ENCODE data around the gene HECTD1.
"Not testable (repeated sequence)": the region's sequence is repeated elsewhere in the genome, so short reads cannot be mapped to it uniquely, and the experiment has no call there.

Gene HECTD1

GRCh38 chr14:31194095-31194494 lies 13.5 kb downstream of the HECTD1 start:
- no peak for TF ChIP-seq POLR2A (IDR thresholded peaks at IDR 0.05; ENCODE audit: low read length)
- TF ChIP-seq GATA1 (IDR thresholded peaks at IDR 0.05; ENCODE audit: low read depth, low read length), result no peak
- no peak for DNase-seq

- DNase-seq, result not testable (repeated sequence)
These were observed 15.0 kb downstream of the HECTD1 start for GRCh38 chr14:31192544-31192943.

- TF ChIP-seq GATA1 (IDR thresholded peaks at IDR 0.05; ENCODE audit: low read depth, low read length) (no peak), POLR2A (IDR thresholded peaks at IDR 0.05; ENCODE audit: low read length) (no peak)
- DNase-seq, result no peak
These were observed 16.8 kb downstream of the HECTD1 start for GRCh38 chr14:31190717-31191263.

- DNase-seq, result no peak
- TF ChIP-seq GATA1 (IDR thresholded peaks at IDR 0.05; ENCODE audit: low read depth, low read length) (no peak), POLR2A (IDR thresholded peaks at IDR 0.05; ENCODE audit: low read length) (no peak)
These were observed 17.4 kb downstream of the HECTD1 start for GRCh38 chr14:31190219-31190603.

GRCh38 chr14:31189346-31190218 lies 18.0 kb downstream of the HECTD1 start:
- no peak for DNase-seq
- no peak for TF ChIP-seq GATA1 (IDR thresholded peaks at IDR 0.05; ENCODE audit: low read depth, low read length)
- TF ChIP-seq POLR2A (IDR thresholded peaks at IDR 0.05; ENCODE audit: low read length), result no peak

- no peak for DNase-seq
These were observed 18.8 kb downstream of the HECTD1 start for GRCh38 chr14:31188744-31189143.

GRCh38 chr14:31182016-31182415 lies 25.6 kb downstream of the HECTD1 start:
- DNase-seq, result not testable (repeated sequence)

More at GRCh38 chr14:31188744-31189143, 18.8 kb downstream of the HECTD1 start:
- no peak for TF ChIP-seq POLR2A (IDR thresholded peaks at IDR 0.05; ENCODE audit: low read length)
- TF ChIP-seq GATA1 (IDR thresholded peaks at IDR 0.05; ENCODE audit: low read depth, low read length), result no peak

- TF ChIP-seq GATA1 (IDR thresholded peaks at IDR 0.05; ENCODE audit: low read depth, low read length) (no peak), POLR2A (IDR thresholded peaks at IDR 0.05; ENCODE audit: low read length) (no peak)
- DNase-seq, result no peak
These were observed 26.3 kb downstream of the HECTD1 start for GRCh38 chr14:31181271-31181670.

GRCh38 chr14:31180299-31181051 lies 27.1 kb downstream of the HECTD1 start:
- no peak for TF ChIP-seq GATA1 (IDR thresholded peaks at IDR 0.05; ENCODE audit: low read depth, low read length)
- no peak for DNase-seq

GRCh38 chr14:31174433-31174832 lies 33.2 kb downstream of the HECTD1 start:
- DNase-seq, result no peak
- TF ChIP-seq POLR2A (IDR thresholded peaks at IDR 0.05; ENCODE audit: low read length), result no peak
- TF ChIP-seq GATA1 (IDR thresholded peaks at IDR 0.05; ENCODE audit: low read depth, low read length), result no peak

- TF ChIP-seq POLR2A (IDR thresholded peaks at IDR 0.05; ENCODE audit: low read length), result no peak
- TF ChIP-seq GATA1 (IDR thresholded peaks at IDR 0.05; ENCODE audit: low read depth, low read length), result no peak
- no peak for DNase-seq
These were observed 34.3 kb downstream of the HECTD1 start for GRCh38 chr14:31173120-31173837.

GRCh38 chr14:31172084-31172483 lies 35.5 kb downstream of the HECTD1 start:
- TF ChIP-seq POLR2A (IDR thresholded peaks at IDR 0.05; ENCODE audit: low read length) (no peak), GATA1 (IDR thresholded peaks at IDR 0.05; ENCODE audit: low read depth, low read length) (no peak)
- no peak for DNase-seq

GRCh38 chr14:31170411-31170810 lies 37.2 kb downstream of the HECTD1 start:
- DNase-seq, result no peak
- no peak for TF ChIP-seq POLR2A (IDR thresholded peaks at IDR 0.05; ENCODE audit: low read length)
- no peak for TF ChIP-seq GATA1 (IDR thresholded peaks at IDR 0.05; ENCODE audit: low read depth, low read length)

GRCh38 chr14:31169877-31170276 lies 37.7 kb downstream of the HECTD1 start:
- no peak for TF ChIP-seq GATA1 (IDR thresholded peaks at IDR 0.05; ENCODE audit: low read depth, low read length)
- TF ChIP-seq POLR2A (IDR thresholded peaks at IDR 0.05; ENCODE audit: low read length), result no peak
- DNase-seq, result no peak
